Small intestine (tissue), 7 donors: ENCODE measurements around the gene CMC4. TPM values are rescaled to one million over a fixed set of nuclear protein-coding genes. Genes with fewer than 3 reads are reported as not detected.

Experiments
- DNase-seq, 2 donors: peaks; one replicate each; pipeline versions ENCODE4 v3.0.0 to v3.0.0-alpha.2; 2013
- FAIRE-seq: peaks from 2 replicates; lab custom pipeline; 2012; peaks lifted over from hg19 to GRCh38; lab: Jason Lieb, UNC
- H3K27ac ChIP-seq, 3 donors: one replicate each; pipeline ENCODE4 v1.5.1; 2013; ENCODE audit warnings: low read length in 2 of 3, mild to moderate bottlenecking in 2 of 3, control low read depth in 1 of 3, inconsistent platforms in 1 of 3, low read depth in 1 of 3, moderate library complexity in 1 of 3
- H3K27me3 ChIP-seq, 3 donors: one replicate each; pipeline ENCODE4 v1.6.1; 2013; ENCODE audit warnings: low read length in 3 of 3, inconsistent platforms in 1 of 3; ENCODE audit not compliant: control insufficient read depth in 3 of 3, insufficient read depth in 3 of 3
- H3K36me3 ChIP-seq, 3 donors: one replicate each; pipeline ENCODE4 v1.6.1; 2013; ENCODE audit warnings: low read length in 3 of 3, inconsistent platforms in 1 of 3, low read depth in 1 of 3, mild to moderate bottlenecking in 1 of 3, moderate library complexity in 1 of 3; ENCODE audit not compliant: control insufficient read depth in 3 of 3, insufficient read depth in 2 of 3
- H3K4me1 ChIP-seq, 3 donors: one replicate each; pipeline ENCODE4 v1.6.1; 2013; ENCODE audit warnings: low read length in 2 of 3, inconsistent platforms in 1 of 3, low read depth in 1 of 3, mild to moderate bottlenecking in 1 of 3, moderate library complexity in 1 of 3; ENCODE audit not compliant: control insufficient read depth in 3 of 3, insufficient read depth in 2 of 3
- H3K4me3 ChIP-seq, 3 donors: one replicate each; pipeline ENCODE4 v1.5.1; 2013; ENCODE audit warnings: low read length in 3 of 3, control low read depth in 1 of 3, inconsistent platforms in 1 of 3, low read depth in 1 of 3, mild to moderate bottlenecking in 1 of 3, moderate library complexity in 1 of 3
- H3K9me3 ChIP-seq, 2 donors: one replicate each; pipeline ENCODE4 v1.6.1; 2013; ENCODE audit warnings: low read depth in 1 of 2, low read length in 1 of 2; ENCODE audit not compliant: control insufficient read depth in 2 of 2, insufficient read depth in 1 of 2
- WGBS, 3 donors: extraction: QIAGEN DNeasy Blood & Tissue Kit; methylation state at CpG; one replicate each; pipeline ENCODE4 v1.1.7; 2013; 5-methylcytosine and 5-hydroxymethylcytosine counted together
- polyA plus RNA-seq, 4 donors: library from polyadenylated mRNA; stranded (reverse) in 3 of 4; unstranded in 1 of 4; fragments of 200-250 nt in 3 of 4; fragments of 120-200 nt in 1 of 4; gene quantifications; one replicate each; pipeline versions ENCODE4 v1.2.1 to v1.2.3, GENCODE V29; 2013
- donor health status: healthy with polysubstance abuse.
- donor health status: control.
- donor health status: control.
- donor health status: Bipolar disorder and iron deficiency.
- donor health status: healthy.

The CMC4 gene
- polyA plus RNA-seq, 4 donors, result 9.3 to 17.3 (median 12.9) TPM

DNA sequence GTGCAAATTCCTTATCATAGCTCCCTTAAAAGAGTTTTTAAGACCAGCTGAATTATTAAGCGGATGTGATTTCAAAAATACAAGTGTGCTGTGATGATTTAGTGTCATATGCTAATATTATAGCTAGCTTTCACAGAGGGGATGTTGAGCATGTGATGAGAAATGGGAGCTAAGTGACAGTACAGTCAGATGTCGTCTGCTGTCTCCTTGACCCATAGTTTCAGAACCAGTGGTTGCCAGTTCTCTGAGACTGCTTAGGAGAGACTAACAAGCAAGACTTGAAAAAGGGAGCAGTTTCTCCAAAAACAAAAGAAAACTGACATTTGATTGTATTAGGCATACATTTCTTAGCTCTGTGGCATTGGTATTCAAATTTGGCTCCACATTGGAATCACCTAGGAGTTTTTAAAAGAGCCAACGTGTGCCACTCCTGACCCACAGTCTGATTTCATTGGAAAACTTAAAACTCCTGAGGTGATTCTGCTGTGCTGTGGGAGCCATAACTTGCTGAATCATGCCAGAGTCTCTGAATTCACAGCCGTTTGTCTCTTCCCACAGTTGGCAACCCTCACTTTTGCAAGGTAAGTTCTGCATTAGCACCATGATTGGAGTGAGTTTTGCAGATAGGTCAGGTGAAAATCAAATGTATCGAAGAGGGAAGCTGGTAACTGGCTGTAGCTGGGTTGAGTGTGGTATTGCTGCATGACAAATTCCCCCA lies 24.0 kb downstream of the CMC4 start:
- Histone ChIP-seq H3K4me3 (no peak overlapping the region), H3K36me3 (peaks cover 0 to 3% (median 2%) of the 10 kb centered on the region in 3 donors), H3K4me1 (no peaks in the 10 kb centered on the region), H3K27ac (no peak overlapping the region), H3K9me3 (no peaks in the 10 kb centered on the region), H3K27me3 (no peaks in the 10 kb centered on the region)
- DNase-seq, result no peak
- 73 to 94% (median 79%) methylated on average over 5 of the region's 5 CpGs for WGBS, 3 donors
- FAIRE-seq, result no peak

DNA sequence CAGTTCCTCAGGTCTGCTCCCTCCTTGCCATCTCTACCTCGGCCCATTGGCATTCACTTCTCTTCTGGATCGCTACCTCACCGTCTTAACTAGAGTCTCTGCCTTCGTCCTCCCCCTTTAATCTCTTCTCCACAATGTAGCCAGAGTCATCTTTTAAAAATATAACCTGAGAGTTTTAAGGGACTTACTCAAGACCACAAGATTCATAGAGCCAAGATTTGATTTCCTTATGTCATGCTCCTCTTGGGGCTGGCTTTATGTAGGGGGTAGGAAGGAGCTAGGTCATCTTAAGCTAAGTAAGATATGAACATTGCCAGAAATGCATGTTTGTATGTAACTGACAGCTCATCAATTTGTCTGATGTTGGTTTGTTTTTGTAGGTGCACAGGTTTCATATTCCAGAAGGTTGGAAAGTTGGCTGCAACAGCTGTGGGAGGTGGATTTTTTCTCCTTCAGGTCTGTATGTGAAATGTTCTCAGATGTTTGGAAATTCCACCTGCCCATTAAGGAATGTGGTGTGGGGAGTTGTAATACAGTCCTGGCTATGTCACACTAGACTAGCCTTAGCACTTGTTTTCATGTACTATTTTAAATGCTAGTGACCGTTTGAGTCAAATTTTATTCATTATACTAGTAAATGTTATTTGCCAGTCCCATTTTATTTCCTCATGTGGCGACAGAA lies 24.7 kb downstream of the CMC4 start:
- peaks cover 0 to 2% (median 0%) of the 10 kb centered on the region in 3 donors for H3K36me3 ChIP-seq
- DNase-seq, result no peak
- no peaks in the 10 kb centered on the region for H3K4me1 ChIP-seq
- H3K4me3 ChIP-seq, result no peak overlapping the region
- no peak overlapping the region for H3K27ac ChIP-seq
- WGBS, 3 donors, result 72 to 91% (median 90%) methylated on average over 6 of the region's 6 CpGs
- H3K27me3 ChIP-seq, result no peaks in the 10 kb centered on the region
- H3K9me3 ChIP-seq, result no peaks in the 10 kb centered on the region
- FAIRE-seq, result no peak

DNA sequence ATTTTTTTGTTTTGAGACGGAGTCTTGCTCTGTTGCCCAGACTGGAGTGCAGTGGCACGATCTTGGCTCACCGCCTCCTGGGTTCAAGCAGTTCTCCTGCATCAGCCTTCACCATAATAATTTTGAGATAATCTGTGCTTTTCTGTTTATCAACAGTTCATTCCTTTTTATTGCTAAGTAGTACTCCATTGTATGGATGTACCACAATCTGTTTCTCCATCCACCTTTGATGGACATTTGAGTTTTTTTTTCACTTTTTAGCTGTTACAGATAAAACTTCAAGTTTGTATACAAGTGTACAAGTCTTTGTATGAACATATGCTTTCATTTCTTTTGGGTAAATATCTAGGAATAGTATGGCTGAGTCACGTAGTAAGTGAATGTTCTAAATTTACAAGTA lies 35.2 kb downstream of the CMC4 start:
- WGBS, 3 donors, result 91 to 96% (median 92%) methylated on average over 4 of the region's 4 CpGs
- Histone ChIP-seq H3K4me1 (no peaks in the 10 kb centered on the region), H3K36me3 (peaks cover 0 to 2% (median 0%) of the 10 kb centered on the region in 3 donors), H3K4me3 (no peak overlapping the region), H3K9me3 (no peaks in the 10 kb centered on the region), H3K27ac (no peak overlapping the region), H3K27me3 (no peaks in the 10 kb centered on the region)
- DNase-seq, result no peak
- no peak for FAIRE-seq

GRCh38 chrX:155031657-155032056 lies 39.3 kb downstream of the CMC4 start:
- no peak for DNase-seq
- H3K27ac ChIP-seq, result no peak overlapping the region
- H3K4me1 ChIP-seq, result peaks cover 0 to 4% (median 0%) of the 10 kb centered on the region in 3 donors
- WGBS, 3 donors, result 91 to 92% (median 91%) methylated on average over 5 of the region's 5 CpGs
- no peaks in the 10 kb centered on the region for H3K27me3 ChIP-seq
- H3K4me3 ChIP-seq, result no peak overlapping the region
- no peaks in the 10 kb centered on the region for H3K9me3 ChIP-seq
- no peak for FAIRE-seq
- peaks cover 0 to 2% (median 0%) of the 10 kb centered on the region in 3 donors for H3K36me3 ChIP-seq

GRCh38 chrX:155028877-155029291 lies 42.1 kb downstream of the CMC4 start:
- no peaks in the 10 kb centered on the region for H3K27me3 ChIP-seq
- H3K9me3 ChIP-seq, result no peaks in the 10 kb centered on the region
- peak overlapping the region in 1 of 3 donors; percentile 61 for H3K27ac ChIP-seq
- 71 to 88% (median 88%) methylated on average over 2 of the region's 2 CpGs for WGBS, 3 donors
- FAIRE-seq (no peak), DNase-seq (peak in 1 of 2 donors; percentile 51)
- H3K36me3 ChIP-seq, result no peaks in the 10 kb centered on the region
- H3K4me1 ChIP-seq, result peaks cover 0 to 4% (median 0%) of the 10 kb centered on the region in 3 donors
- H3K4me3 ChIP-seq, result no peak overlapping the region

- Histone ChIP-seq H3K4me1 (peaks cover 0 to 4% (median 0%) of the 10 kb centered on the region in 3 donors), H3K27me3 (no peaks in the 10 kb centered on the region), H3K36me3 (no peaks in the 10 kb centered on the region), H3K9me3 (no peaks in the 10 kb centered on the region), H3K4me3 (peak overlapping the region in 2 of 3 donors; percentile 51 to 55), H3K27ac (peak overlapping the region in 2 of 3 donors; percentile 78 to 82)
- FAIRE-seq (no peak), DNase-seq (peak in 1 of 2 donors; percentile 3)
- WGBS, 3 donors, result 7 to 24% (median 13%) methylated on average over 3 of the region's 3 CpGs
Measured at GRCh38 chrX:155028129-155028528, 42.8 kb downstream of the CMC4 start.

DNA sequence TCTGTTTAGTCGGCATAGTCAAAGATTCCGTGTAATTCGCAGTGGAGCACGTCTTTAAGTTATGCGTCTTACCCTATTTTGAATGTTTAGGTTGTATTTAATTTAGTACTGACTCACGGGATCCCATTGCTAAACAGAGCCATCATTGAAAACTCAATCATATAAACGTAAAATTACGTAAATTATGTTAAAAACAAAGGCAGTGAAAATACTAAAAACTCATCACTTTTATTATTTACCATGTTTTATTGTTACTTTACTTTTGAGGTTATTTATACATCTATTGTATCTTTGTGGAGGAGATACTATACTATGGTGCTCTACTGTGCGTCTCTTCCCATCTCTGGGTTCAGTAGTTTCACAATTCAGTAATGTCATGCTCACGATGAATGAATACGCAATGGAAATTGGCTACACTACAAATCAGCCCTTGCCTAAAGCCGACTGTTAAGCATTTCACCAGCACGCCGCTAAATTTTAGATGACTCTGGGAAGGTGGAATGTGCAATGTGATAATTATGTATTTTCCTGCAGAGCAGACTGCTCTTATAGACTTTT lies 43.3 kb downstream of the CMC4 start:
- H3K27me3 ChIP-seq, result no peaks in the 10 kb centered on the region
- WGBS, 3 donors, result 1 to 38% (median 11%) methylated on average over 14 of the region's 14 CpGs
- peaks cover 0 to 4% (median 0%) of the 10 kb centered on the region in 3 donors for H3K4me1 ChIP-seq
- no peaks in the 10 kb centered on the region for H3K9me3 ChIP-seq
- peak overlapping the region; percentile 43 to 55 (median 51) for H3K4me3 ChIP-seq
- DNase-seq, result peak; percentile 37 to 48
- H3K36me3 ChIP-seq, result no peaks in the 10 kb centered on the region
- no peak for FAIRE-seq
- H3K27ac ChIP-seq, result peak overlapping the region; percentile 82 to 90 (median 88)

DNA sequence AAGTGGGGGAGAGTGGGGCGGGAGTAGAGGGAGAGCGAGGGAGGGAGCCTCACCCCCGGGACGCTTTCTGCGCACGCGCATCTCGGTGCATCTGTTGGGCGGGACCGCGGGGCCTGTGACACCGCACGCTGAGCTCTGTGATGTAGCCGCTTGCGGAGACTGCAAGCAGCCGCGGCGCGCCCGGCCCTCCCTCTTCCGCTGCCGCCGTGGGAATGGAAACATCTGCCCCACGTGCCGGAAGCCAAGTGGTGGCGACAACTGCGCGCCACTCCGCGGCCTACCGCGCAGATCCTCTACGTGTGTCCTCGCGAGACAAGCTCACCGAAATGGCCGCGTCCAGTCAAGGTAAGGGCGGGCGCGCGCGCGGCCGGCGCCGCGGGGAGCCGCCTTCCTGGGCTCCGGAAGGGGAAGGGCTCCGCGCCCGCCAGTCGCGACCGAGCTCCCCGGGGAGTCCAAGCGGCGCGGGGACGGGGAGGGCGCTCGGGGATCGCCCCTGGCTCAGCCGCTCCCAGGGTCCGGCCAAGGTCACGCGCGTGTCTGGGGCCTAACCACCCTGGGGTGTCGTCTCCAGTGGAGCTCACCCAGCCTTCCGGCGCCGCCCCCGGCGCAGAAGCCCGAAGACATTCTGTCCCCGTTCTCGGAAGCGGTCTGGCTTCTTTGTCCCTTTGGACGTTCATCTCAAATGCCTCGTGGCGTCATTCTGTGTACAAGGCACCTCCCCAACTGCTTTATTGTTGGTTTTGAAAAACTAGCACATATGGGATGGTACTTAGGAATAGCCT lies 44.0 kb downstream of the CMC4 start, which contains the start of gene FUNDC2:
TSS of gene FUNDC2 (plus strand) at position 118 of the 782 bp plus-strand sequence. CDS start at position 213, 95 bp downstream.
- WGBS, 3 donors, result 0 to 28% (median 7%) methylated on average over 19 to 82 of the region's 82 CpGs
- H3K4me1 ChIP-seq, result peaks cover 0 to 4% (median 0%) of the 10 kb centered on the region in 3 donors
- H3K27me3 ChIP-seq, result no peaks in the 10 kb centered on the region
- FAIRE-seq (no peak), DNase-seq (peak; percentile 94)
- H3K27ac ChIP-seq, result peak within 1 kb of the TSS; percentile 82 to 90 (median 88)
- no peaks in the 10 kb centered on the region for H3K36me3 ChIP-seq
- H3K4me3 ChIP-seq, result peak within 1 kb of the TSS; percentile 43 to 55 (median 51)
- H3K9me3 ChIP-seq, result no peaks in the 10 kb centered on the region
